GM19351 (cell line): ENCODE results near the gene TRIM64.
"Not testable (repeated sequence)": the region's sequence is repeated elsewhere in the genome, so short reads cannot be mapped to it uniquely, and the experiment has no call there.

Experiments
- ATAC-seq: cut with Tn5 transposase; IDR thresholded peaks from one replicate; pipeline ENCODE4 v1.9.1; 2021; ENCODE audit warnings: mild to moderate bottlenecking, moderate library complexity; ENCODE audit not compliant: unreplicated experiment

The TRIM64 gene, protein sequence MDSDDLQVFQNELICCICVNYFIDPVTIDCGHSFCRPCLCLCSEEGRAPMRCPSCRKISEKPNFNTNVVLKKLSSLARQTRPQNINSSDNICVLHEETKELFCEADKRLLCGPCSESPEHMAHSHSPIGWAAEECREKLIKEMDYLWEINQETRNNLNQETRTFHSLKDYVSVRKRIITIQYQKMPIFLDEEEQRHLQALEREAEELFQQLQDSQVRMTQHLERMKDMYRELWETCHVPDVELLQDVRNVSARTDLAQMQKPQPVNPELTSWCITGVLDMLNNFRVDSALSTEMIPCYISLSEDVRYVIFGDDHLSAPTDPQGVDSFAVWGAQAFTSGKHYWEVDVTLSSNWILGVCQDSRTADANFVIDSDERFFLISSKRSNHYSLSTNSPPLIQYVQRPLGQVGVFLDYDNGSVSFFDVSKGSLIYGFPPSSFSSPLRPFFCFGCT

DNA sequence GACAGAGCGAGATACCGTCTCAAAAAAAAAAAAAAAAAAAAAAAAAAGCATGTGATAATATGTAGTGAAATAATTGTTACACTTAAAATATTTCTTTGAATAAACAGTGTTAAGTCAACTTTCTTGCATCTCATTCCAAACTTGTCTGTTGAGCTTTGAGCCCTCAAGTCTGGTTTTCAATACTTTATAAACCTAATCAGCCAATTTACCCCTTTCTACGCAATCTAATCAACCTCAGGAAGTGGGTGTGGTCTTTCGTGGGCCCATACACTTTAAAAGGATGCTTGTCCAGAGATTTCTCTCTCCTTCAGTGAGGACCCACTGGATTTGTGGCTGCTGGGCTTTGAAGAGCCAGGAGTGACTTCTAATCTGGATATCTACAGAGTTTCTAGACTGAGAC is at the start of gene TRIM64:
TSS of gene TRIM64 (plus strand) at position 301 of the 400 bp plus-strand sequence. CDS start 2,467 bp downstream, outside the sequence.
- not testable (repeated sequence) for ATAC-seq

DNA sequence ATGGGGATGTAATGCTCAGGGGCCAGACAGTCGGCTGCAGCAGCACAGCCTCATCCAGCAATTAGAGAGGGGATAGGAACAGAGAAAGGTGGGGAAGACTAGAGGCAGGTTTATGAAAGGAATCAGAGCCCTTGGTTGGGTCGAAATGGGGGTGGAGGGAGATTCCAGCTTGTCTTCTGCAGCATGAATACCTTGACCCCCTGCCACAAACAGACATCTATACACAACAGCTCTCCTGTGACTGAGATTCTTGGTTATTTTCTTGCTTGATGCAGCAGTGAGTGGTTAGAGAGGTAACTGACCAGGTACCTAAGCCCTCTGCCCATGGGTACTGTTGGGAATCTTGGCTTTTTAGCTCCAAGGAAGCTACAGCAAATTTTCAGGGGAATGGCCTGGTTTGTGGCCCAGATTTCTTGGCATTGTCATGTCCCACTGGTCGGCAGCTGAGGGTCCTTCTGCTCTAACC is 43.6 kb upstream of the TRIM64 start, which contains the start of gene TRIM49D1:
TSS of gene TRIM49D1 (minus strand) at position 51 of the 466 bp plus-strand sequence. CDS start 4,535 bp downstream, outside the sequence.
- no peak for ATAC-seq

DNA sequence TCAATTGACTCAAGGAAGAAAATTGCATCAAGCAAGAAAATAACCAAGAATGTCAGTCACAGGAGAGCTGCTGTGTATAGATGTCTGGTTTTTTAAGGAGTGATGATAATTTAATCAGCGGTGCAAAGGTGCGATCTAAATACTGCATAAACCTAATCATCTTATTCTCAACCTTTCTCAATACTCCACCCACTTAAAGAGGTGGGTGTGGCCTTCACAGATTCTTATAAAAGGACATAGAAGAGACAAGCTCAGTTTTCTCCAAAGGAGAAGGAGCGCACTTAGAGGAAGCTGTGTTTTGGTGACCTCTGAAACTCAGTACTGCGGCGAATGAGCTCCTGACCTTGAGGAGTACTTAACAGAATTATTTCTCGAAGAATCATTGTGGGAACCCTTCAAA is 42.1 kb upstream of the TRIM64 start, which contains the start of gene TRIM49D2:
TSS of gene TRIM49D2 (plus strand) at position 301 of the 400 bp plus-strand sequence. CDS start 2,698 bp downstream, outside the sequence.
- ATAC-seq: not testable (repeated sequence)

DNA sequence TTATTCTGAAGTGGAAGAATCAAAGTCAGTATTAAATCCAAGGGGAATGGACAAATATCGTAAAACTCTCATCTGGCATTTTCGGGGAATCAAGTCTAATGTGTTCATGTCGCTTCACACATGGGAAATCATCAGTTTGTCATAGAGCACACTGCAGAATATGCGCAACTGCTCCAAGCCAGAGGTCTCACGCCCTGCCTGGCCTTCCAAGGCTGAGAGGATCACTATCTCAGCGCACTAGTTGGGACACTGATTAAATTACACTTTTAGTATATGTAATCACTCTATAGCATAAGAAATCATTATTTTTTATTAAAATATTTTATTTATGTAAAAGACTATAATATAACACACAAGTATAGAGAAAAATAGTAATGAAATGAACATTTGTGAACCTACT is 5.0 kb upstream of the TRIM64 start:
- not testable (repeated sequence) for ATAC-seq
